VCaP (cell line): ENCODE results near the gene NUDT9.

Experiments
- H3K27ac ChIP-seq: fragments of 450-650 bp; 2 replicates; pipeline ENCODE4 v1.5.1; 2017
- CTCF ChIP-seq: fragments of 450-650 bp; conservative IDR thresholded peaks from 2 replicates; pipeline ENCODE4 v1.5.1; 2017; ENCODE audit warnings: mild to moderate bottlenecking, moderate library complexity

NUDT9 gene

GRCh38 chr4:87497159-87497558, 74.8 kb downstream of the NUDT9 start:
- peak; percentile 34 for TF ChIP-seq CTCF

GRCh38 chr4:87497578-87497977, 75.2 kb downstream of the NUDT9 start:
- peak overlapping the region; percentile 90 for H3K27ac ChIP-seq
- no peak for TF ChIP-seq CTCF

More at GRCh38 chr4:87497159-87497558, 74.8 kb downstream of the NUDT9 start:
- H3K27ac ChIP-seq: peak overlapping the region; percentile 90

GRCh38 chr4:87498446-87498900, 76.1 kb downstream of the NUDT9 start:
- no peak for TF ChIP-seq CTCF
- H3K27ac ChIP-seq: peak overlapping the region; percentile 90

- TF ChIP-seq CTCF: no peak
- peak overlapping the region; percentile 90 for H3K27ac ChIP-seq
Observed at GRCh38 chr4:87499403-87500091, 77.2 kb downstream of the NUDT9 start.

- TF ChIP-seq CTCF: no peak
- peak overlapping the region; percentile 90 for H3K27ac ChIP-seq
Observed at GRCh38 chr4:87500092-87500462, 77.7 kb downstream of the NUDT9 start.

GRCh38 chr4:87502580-87503238, 80.3 kb downstream of the NUDT9 start:
- TF ChIP-seq CTCF: no peak
- peak overlapping the region; percentile 90 for H3K27ac ChIP-seq

GRCh38 chr4:87505862-87506261, 83.5 kb downstream of the NUDT9 start:
- H3K27ac ChIP-seq: no peak overlapping the region
- no peak; the same call in 1 of the 2 replicates for TF ChIP-seq CTCF
